ENCODE results near the gene PSEN2.

DNA sequence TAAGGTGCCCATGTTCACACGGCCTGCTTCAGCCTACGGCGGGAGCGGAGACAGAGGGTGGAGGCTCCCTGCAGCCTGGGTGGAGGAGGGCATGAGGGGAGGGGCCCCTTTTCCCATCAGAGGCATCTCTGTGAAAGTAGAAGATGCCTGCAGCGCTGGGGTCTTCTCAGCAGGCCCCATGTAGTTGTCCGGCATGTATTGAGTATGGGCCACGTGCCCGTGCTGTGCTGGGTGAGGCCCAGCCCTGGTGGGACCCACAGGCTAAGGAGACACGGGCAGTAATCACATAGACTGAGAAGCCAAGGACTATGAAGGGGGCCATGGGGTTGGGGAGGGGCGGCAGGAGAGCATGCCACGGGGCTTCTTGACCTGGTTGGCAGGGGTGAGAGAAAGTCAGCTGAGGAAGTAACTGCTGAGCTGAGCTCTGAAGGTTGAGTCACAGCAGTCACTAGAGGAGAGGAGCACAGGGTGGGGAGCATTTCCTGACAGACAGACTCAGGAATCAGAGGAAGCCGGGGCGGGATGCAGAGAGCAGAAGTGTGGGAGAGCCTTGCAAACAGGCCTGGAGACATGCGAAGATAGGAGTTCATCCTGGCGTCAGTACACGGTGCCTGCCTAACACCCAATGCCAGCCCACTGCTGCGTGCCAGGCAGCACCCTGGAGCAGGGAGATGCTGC is 21.6 kb downstream of the PSEN2 start:
- TF ChIP-seq, protein P1, sequence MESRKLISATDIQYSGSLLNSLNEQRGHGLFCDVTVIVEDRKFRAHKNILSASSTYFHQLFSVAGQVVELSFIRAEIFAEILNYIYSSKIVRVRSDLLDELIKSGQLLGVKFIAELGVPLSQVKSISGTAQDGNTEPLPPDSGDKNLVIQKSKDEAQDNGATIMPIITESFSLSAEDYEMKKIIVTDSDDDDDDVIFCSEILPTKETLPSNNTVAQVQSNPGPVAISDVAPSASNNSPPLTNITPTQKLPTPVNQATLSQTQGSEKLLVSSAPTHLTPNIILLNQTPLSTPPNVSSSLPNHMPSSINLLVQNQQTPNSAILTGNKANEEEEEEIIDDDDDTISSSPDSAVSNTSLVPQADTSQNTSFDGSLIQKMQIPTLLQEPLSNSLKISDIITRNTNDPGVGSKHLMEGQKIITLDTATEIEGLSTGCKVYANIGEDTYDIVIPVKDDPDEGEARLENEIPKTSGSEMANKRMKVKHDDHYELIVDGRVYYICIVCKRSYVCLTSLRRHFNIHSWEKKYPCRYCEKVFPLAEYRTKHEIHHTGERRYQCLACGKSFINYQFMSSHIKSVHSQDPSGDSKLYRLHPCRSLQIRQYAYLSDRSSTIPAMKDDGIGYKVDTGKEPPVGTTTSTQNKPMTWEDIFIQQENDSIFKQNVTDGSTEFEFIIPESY (CRISPR knock-in tag; IDR thresholded peaks at IDR 0.05) = no peak
- no peak for TF ChIP-seq RBM39 (optimal IDR thresholded peaks at IDR 0.05; ENCODE audit: low read depth, low read length)
- TF ChIP-seq, protein P2, sequence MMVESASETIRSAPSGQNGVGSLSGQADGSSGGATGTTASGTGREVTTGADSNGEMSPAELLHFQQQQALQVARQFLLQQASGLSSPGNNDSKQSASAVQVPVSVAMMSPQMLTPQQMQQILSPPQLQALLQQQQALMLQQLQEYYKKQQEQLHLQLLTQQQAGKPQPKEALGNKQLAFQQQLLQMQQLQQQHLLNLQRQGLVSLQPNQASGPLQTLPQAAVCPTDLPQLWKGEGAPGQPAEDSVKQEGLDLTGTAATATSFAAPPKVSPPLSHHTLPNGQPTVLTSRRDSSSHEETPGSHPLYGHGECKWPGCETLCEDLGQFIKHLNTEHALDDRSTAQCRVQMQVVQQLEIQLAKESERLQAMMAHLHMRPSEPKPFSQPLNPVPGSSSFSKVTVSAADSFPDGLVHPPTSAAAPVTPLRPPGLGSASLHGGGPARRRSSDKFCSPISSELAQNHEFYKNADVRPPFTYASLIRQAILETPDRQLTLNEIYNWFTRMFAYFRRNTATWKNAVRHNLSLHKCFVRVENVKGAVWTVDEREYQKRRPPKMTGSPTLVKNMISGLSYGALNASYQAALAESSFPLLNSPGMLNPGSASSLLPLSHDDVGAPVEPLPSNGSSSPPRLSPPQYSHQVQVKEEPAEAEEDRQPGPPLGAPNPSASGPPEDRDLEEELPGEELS (CRISPR knock-in tag; IDR thresholded peaks at IDR 0.05; ENCODE audit: borderline replicate concordance) = no peak
- no peak for TF ChIP-seq DDX20 (tag; IDR thresholded peaks at IDR 0.05; ENCODE audit: low read depth)
- TF ChIP-seq ZC3H4 (CRISPR knock-in tag; IDR thresholded peaks at IDR 0.05; ENCODE audit: borderline replicate concordance) = no peak
- TF ChIP-seq SP1 (CRISPR knock-in tag; IDR thresholded peaks at IDR 0.05) = no peak
- no peak for TF ChIP-seq HDAC6 (IDR thresholded peaks at IDR 0.05; ENCODE audit: low read depth, low read length)
- no peak for TF ChIP-seq CCNT2 (IDR thresholded peaks at IDR 0.05; ENCODE audit: borderline replicate concordance, extremely low read depth, insufficient read length, low read depth, low read length)
- TF ChIP-seq SMARCA4 (IDR thresholded peaks at IDR 0.05) = no peak
- TF ChIP-seq SMC3 (conservative IDR thresholded peaks at IDR 0.05; ENCODE audit: insufficient read depth, low read depth, low read length) = no peak
- no peak for TF ChIP-seq NFXL1 (CRISPR knock-in tag; IDR thresholded peaks at IDR 0.05)
- TF ChIP-seq POLR2A (conservative IDR thresholded peaks at IDR 0.05) = no peak
- TF ChIP-seq ZNF551 (CRISPR knock-in tag; IDR thresholded peaks at IDR 0.05) = no peak
- TF ChIP-seq ZC3H11A (IDR thresholded peaks at IDR 0.05; ENCODE audit: low read depth, low read length) = no peak
